GM18870 (cell line): ENCODE results near the gene BHMT2.

Source experiments
- ATAC-seq: cut with Tn5 transposase; IDR thresholded peaks from one replicate; pipeline ENCODE4 v1.9.1; 2021; ENCODE audit warnings: moderate library complexity; ENCODE audit not compliant: unreplicated experiment

BHMT2 gene

DNA sequence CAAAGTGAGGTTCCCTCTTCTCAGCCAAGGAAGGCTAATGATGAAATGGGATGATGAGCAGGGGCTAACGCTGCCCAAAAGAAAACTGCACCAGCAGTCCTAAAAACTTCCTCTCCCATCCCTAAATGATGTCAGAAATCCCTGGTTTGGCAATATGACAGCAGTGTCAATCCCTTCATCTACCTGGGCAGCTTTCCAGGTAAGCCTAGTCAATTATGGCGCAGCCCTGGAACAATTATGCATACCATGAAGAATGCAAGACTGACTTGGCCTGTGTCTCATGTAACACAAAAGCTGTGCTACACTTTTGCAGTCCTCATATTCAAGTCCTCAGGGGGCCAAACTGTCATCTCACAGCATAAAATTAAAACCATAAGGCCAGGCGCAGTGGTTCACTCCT lies 7.1 kb upstream of the BHMT2 start:
- ATAC-seq: no peak

DNA sequence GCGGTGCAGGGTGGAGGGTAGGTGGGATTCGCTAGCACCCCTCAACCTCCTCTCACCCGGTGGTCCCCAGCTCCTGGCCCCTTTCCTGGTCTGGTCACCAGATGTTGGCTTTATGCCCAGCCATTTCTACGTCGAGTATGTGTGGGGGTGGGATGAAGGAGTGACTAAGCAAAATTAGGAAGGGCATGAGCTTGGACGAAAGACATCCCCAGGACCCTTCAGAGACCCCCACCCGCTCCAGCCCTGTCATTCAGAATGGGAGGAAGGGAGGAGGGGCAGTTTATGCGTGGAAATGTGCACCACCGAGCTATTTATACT lies 742 bp downstream of the BHMT2 start:
- no peak for ATAC-seq

DNA sequence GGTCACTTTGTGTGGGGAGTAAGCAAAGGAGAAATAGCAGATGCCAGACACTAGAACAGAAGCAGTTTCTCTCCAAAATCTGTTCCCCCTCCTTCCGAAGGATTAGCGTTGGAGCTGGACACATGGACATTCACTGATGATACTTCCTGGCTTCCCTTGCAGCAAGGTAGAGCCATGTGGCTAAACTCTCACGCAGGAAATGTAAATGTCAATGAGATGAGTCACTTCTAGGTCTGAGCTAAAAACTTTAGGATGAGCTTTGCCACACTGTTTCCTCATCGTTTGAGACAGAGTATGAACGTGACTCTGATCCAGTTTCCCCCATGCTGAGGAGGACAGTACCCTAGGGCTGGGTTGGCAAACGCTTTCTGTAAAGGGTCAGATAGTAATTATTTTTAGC lies 5.1 kb downstream of the BHMT2 start:
- no peak for ATAC-seq

DNA sequence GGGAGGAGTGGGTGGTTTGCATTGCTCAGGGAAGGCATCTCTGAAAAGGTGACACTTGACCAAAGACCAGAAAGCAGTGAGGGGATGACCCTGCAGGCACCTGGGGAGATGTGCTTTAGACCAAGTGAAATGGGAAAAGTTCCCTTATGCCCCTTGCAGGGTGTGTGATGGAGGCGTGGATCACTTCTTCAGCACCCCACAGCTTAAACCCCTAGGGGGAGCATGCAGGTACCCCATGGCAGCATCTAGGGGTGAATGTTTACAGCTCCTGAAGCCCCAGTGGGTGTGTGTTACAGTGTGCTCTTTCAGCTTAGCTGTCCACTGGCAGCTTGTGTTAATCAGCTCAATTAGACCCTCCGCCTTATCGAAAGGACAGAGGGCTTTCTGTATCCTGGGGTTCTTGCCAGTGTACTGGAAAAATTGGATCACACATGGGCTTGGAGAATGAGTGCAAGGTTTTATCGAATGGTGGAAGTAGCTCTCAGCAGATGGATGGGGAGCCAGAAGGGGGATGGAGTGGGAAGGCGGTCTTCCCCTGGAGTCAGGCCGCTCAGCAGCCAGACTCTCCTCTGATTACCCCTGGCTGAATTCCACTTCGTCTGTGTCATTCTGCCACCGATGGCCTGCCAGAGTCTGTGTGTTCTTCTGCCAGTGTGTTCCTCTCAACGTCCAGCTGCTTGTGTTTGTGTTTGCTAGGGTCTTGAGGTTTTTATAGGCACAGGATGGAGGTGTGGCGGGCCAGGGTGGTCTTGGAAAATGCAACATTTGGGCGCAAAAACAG lies 6.3 kb downstream of the BHMT2 start:
- ATAC-seq: no peak

DNA sequence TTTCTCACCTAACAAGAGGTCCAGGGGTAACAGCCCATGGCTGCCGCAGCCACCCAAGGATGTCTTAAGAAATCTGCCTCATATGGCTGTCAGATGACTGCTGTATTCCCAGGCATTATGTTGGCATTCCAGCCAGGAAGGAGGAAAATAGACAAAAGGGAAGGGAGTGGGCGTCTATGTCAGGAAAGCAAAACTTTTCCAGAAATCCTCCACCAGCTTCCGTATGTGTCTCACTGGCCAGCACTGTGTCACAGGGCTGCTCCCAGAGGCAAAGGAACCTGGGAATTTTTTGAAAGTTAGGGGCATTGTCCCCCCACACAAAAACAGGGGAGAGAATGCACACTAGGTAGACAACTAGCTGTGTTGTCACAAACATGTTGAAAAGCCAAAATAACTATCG lies 7.3 kb downstream of the BHMT2 start:
- no peak for ATAC-seq

DNA sequence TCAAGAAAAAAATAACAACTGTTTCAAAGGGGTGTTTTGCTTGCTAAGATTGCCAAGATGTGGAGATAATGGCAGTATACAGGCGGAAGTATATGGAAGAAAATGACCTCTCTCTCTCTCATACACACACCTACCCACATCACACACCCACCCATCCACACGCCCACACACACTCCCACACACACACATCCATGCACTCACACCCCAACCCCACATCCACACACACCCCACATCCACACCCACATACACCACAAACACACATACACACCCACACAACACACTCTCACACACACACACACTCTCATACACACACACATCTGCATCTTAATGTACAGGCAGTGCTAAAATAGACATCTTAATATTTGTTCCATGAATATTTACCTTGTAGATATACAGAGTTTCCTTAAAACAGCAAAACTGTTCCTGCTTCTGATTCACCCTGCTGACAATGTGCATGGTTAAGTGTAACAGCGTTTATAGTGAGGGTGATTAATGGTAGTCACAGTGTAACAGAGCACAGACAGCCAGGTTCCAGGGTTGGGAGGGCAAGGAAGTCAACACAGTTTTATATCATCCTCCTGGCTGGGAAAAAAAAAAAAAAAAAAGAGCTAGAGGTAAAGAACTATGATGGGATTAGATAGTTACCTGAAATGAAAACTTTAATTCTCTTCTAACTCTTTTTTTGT lies 8.3 kb downstream of the BHMT2 start:
- ATAC-seq: no peak

DNA sequence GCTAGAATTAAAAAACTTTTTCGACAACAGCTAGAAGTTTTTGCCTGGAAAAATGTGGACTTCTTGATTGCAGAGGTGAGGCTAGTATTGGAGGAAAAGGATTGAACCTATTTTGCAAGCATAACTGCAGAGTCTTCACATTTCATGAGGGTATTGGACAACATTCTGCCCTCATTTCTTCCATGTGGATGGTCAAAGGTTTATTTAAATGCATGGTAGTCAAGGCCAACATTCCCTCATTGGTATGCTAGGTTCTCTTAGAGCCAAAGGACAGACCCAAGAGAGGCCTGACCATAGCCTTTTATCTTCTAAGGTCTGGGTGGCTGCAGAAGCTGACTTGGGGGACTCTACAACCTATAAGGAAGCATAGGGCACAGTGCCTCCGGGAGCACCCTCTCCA lies 11.2 kb downstream of the BHMT2 start:
- no peak for ATAC-seq

DNA sequence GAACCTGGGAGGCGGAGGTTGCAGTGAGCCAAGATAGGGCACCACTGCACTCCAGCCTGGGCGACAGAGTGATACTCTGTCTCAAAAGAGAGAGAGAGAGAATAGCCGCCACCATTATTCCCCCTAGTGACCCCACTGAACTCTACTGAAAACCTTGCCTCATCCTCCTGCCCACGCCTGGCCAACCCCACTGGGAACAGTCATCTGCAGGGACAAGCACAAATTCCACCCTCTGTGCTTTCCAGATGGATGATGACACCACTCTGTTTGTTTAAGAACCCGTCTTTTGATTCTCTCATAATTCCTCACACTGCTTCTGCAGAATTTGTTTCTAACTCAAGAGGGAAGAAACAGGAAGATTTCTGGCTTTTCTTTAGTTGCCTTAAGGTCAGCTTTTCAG lies 12.2 kb downstream of the BHMT2 start:
- ATAC-seq: no peak

DNA sequence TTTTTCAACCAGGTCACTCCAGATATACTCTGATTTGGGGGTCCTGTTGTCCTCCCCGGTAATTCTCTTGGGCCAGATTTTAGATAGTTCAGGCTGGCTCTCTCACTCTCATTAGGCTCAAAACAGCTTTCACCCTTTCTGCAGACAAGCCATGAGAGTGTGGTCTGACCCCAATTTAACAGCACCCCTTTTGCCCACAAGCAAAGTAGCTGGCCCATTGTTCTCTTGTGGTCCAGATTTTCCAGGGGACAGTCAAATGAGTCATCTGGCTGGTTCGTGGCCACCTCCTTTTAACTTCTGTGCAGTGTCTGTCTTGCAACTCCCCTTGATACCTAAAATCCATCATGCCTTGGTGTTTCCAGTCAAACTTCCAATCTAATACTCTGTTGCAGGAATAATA lies 16.5 kb downstream of the BHMT2 start:
- ATAC-seq: no peak

DNA sequence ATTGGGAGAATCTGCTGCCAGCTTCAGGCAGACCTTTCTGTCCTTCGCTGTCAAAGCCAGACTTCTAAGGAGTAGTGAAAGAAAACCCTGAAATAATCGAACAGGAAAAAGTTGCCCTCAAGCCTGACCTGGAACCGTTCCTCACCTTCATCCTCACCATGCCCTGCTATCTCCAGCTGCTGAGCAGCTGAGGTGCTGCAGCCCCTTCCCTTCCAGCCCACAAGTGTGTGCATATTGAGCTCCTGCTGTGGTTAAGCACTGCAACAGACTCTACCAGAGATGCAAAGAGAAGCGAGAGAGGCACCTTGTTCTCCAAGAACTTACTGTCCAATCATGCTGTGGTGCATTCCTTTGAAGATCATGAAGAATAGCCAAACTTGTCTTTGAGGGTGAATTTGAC lies 18.9 kb downstream of the BHMT2 start:
- no peak for ATAC-seq

DNA sequence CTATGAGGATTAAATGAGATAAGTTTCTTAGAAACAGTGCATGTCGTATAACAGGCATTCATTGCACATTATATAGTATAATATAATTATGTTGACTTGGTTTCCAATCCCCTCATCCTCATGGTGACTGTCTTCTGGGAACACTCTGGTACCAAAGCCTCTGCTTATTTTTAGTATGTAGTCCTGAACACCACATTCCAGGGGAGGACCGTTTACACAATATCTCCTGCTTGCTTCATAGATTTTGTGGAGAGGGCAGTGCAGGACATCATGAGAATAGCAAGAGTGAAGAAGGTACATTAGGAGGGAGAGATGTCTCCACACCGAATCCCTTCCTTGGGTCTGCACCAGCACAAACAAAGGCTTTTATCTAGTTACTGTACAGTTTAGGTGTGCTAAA lies 21.5 kb downstream of the BHMT2 start:
- no peak for ATAC-seq

DNA sequence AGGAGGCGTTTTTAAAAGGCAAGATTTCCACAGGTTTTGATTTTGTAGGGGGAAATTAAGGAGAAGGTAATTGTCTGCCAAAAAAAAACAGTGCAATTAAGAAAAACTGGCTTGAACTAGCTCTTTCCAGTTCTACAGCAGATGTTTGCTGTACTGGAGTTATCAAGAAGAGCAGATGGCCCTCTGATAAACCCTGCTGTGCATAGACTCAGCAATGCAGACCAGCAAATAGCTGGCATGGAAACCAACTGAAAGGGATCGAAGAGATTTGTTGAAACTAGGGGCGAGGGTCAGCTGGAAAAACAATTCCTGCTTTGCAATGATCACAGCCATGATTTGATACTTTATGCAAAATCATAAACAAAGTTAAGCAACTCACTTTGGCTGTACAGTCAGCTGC lies 24.2 kb downstream of the BHMT2 start:
- ATAC-seq: no peak

DNA sequence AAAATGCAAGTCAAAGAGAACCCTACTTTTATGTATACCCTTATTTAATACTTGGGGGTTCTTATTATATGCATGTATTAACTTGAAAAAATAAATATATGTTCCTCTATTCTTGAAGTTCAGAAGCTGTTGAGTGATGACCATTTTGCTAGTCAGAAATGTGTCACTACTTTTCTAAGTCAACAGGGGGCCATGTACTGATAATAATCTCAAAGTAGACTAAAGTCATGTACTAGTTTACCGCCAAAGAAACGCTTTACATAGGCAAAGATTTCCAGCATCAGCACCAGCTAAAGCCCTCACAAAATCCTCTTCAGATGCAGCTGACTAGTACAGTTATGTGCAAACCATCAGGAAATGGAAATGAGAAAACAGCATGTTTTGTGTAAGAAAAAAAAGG lies 36.3 kb downstream of the BHMT2 start:
- no peak for ATAC-seq

DNA sequence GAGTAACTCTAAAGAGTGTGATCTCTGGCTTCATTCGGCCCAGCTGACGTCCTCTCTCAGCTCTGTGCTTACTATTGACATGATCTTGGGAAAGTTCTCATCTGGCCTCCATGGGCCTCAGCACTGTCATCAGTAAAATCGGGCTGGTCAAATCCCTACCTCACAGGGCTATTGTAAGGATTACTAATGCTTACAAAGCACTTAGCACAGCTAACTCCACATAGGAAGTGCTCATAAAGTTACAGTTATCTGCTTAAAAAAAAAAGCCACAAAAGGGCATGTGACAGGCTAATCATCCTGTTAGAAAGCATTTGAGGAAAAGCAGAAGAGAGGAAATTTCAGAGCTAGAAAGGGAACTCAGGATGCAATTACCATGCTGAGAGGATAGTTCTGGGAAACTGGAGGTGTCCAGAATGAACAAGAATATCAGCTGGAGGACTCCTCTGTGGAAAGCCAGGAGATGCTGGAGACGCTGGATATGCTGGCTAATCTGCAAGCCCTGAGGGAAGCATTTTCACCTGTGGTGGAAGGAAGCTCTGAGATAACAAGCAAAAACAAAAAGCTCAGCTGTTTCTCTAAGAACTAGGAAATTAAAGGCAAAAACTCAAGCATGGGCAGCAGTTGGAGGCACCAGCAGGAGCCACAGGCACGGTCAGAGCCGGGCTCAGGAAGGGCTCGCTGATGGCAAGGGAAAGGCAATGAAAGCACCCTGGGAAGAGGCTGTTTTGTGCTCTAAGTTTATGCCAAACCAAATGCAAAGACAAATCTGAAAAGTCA lies 37.6 kb downstream of the BHMT2 start:
- no peak for ATAC-seq

DNA sequence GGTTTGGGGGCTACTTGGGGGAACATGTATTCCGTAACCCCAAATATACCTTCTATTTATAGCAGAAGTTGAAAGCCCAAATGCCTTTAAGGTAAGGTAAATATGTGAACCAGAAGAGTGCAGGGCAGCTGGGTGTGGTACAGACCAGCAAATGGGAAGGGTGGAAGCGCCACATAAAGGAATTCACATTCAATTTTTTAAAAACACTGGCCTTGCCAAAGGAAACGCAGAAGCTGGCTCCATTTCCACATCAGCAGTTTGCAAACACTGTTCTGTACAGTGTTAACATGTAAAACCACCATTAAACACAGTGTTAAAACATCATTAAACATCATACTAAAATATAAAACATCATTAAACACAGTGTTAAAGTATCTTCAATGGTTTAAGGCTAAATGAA lies 38.5 kb downstream of the BHMT2 start:
- ATAC-seq: no peak

DNA sequence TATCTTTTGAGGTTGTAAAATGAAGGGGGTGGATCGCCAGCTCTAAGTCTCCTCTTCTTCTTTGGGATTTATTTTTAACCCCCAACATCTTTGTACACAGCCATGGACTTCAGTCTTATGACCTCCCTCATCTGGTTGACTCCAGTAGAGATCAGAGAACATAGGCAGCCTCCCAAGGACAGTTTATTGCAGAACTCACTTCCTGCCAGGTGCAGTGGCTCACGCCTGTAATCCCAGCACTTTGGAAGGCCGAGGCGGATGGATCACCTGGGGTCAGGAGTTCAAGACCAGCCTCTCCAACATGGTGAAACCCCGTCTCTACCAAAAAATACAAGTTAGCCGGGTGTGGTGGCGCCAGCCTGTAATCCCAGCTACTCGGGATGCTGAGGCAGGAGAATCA lies 39.2 kb downstream of the BHMT2 start:
- no peak for ATAC-seq

DNA sequence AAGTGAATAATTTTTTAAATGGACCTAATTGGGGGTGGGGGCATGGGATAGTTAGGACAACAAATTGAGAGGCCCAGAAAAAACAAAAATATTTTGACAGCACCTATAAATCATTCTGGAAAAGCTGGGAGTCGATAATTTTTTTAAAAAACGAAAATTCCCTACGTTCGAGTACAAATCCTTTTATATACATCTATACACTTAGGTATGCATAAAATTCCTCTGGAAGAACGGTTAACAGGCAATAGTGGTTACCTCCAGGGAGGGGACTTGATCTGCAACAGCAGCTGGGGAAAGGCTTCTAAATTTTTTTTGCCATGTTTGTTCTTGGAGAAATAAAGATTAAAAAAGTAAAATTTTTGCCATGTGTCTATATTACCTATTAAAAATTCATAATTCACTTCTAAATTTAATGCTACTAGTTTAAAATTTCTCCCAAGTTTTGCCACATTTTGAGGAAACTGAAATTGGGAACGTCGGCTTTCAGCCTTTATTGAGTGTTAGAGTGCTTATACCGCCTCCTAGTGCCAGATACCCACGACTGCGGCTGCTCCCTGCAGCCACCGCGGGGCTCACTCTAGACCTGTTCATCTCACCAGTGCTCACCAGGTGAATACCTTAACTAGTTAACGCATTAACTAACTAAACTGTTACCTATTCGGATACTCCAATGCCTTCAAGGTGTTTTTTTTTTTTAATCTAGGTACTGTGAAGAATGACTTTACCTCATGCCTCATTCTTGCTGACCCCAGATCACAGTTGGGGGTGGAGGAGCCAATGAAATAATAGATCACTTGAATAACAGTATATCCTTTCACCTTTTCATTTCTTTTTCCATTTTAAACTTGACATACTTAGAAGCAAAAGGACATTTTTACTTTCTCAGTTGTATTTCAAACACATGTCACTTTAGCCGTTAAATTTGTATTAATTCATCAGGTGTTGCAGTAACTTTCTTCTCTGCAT lies 40.2 kb downstream of the BHMT2 start:
- no peak for ATAC-seq

DNA sequence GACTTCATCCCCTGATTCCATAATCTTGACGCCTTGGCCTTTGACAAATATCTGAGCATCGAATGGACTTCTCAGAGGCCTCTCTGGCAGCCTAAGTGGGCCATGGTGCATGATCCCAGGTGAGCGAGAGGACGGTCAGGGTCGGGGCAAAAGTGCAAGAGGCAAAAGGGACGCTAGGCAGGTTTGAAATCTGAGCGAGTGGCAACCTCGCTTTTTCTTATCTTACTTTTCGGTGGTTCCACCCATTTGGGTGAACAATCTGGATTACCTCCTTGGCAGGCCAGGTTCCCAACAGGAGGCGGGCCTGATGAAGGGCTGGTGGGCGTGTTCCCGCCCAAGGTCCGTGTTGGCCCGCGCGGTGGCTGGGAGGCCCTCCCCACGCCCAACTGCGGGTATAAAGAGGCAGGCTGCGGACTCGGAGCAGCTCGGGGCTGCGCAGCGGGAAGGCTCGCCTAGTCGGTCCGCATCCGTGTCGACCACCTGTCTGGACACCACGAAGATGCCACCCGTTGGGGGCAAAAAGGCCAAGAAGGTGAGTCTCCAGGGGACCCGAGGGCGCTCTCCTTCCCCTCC lies 41.9 kb downstream of the BHMT2 start, which contains the start of gene BHMT:
Gene BHMT, plus strand, starts transcription at position 423 of the 573 bp plus-strand sequence. Its CDS starts 77 bp downstream, at position 500.
- ATAC-seq: no peak

DNA sequence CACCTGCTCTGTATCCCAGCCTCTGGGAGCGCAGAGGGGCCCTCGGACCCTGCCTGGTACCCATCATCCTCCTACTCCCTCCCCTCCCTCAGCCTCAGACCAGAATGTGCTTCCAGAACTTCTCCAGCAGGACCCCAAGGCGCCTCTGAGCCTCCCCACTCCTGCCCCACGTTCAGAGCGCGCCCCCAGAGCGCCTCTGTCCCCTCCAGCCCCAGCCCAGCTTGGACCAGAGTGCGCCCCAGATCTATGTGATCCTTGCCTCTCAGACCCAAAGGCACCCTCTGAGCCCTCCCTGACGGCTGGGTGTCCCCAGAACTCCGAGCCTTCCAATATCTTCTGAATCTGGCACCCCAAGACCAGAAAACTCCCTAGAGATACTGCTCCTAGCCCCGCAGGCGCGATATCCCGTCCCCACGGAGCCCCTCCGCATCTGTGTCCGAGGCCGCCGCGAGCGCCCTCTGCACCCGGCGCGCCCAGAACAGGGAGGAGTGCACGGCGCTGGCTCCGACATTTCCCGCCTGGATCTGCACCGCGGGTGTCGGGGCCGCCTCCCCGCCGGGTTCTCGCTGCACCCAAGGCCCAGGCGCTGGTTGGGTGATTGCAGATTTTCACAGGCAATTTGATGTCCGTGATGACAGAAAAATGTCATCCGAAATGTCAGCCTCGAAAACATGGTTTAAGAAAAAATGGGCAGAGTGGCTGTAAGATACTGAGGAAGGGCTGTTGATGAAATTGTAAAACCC lies 42.6 kb downstream of the BHMT2 start:
- ATAC-seq: no peak

DNA sequence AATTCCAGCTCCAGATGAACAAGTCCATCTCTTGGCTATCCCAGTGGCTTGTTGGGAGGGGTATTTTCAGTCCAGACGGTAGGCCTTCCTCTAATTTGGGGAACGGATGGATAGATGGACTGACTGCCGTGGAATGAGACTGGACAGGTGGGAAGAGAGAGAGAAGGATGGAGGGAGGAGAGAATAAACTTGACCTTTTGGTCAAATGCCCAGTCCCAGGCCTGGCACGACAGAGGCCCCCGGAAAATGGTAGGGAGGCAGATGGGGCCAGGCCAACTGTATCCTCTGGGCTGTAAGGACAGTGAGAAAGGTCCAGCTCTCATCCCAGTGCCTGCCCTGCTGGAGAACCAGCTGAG lies 43.1 kb downstream of the BHMT2 start:
- no peak for ATAC-seq
